ENCODE results near the gene COQ8B.
"Not testable (repeated sequence)": the region's sequence is repeated elsewhere in the genome, so short reads cannot be mapped to it uniquely, and the experiment has no call there.

The COQ8B gene

GRCh38 chr19:40716482-40717324 lies at the start of gene COQ8B, which contains the start of gene ITPKC:
COQ8B (minus strand) TSS chr19:40716886; CDS start chr19:40714632, 2,254 bp downstream.
ITPKC (plus strand) TSS chr19:40717112; CDS start chr19:40717136, 24 bp downstream.
- DNase-seq = peak; percentile 73

GRCh38 chr19:40766385-40766784 lies 49.7 kb upstream of the COQ8B start:
- not testable (repeated sequence) for DNase-seq

- DNase-seq = no peak
Measured at GRCh38 chr19:40763963-40764362, 47.3 kb upstream of the COQ8B start.

- no peak for DNase-seq
Measured at GRCh38 chr19:40763526-40763925, 46.8 kb upstream of the COQ8B start.

GRCh38 chr19:40762754-40763470 lies 46.2 kb upstream of the COQ8B start:
- DNase-seq = no peak

GRCh38 chr19:40759352-40759751 lies 42.7 kb upstream of the COQ8B start:
- DNase-seq = no peak

- DNase-seq = no peak
Measured at GRCh38 chr19:40758491-40758890, 41.8 kb upstream of the COQ8B start.

- no peak for DNase-seq
Measured at GRCh38 chr19:40756502-40757110, 39.9 kb upstream of the COQ8B start.

GRCh38 chr19:40755791-40756190 lies 39.1 kb upstream of the COQ8B start:
- DNase-seq = no peak

- no peak for DNase-seq
Measured at GRCh38 chr19:40755248-40755624, 38.5 kb upstream of the COQ8B start.

GRCh38 chr19:40754611-40755247 lies 38.0 kb upstream of the COQ8B start:
- no peak for DNase-seq

GRCh38 chr19:40752257-40752781 lies 35.6 kb upstream of the COQ8B start:
- no peak for DNase-seq

GRCh38 chr19:40750874-40751537 lies 34.3 kb upstream of the COQ8B start, which contains the start of gene SNRPA:
SNRPA (plus strand) TSS chr19:40751203; CDS start chr19:40751409, 206 bp downstream.
- peak; percentile 95 for DNase-seq

GRCh38 chr19:40750058-40750873 lies 33.6 kb upstream of the COQ8B start, which contains the start of gene ACTMAP:
ACTMAP (minus strand) TSS chr19:40750477; CDS start chr19:40749803, 674 bp downstream.
- DNase-seq = peak; percentile 99

- no peak for DNase-seq
Measured at GRCh38 chr19:40747536-40747935, 30.9 kb upstream of the COQ8B start.

GRCh38 chr19:40745402-40745780 lies 28.7 kb upstream of the COQ8B start:
- no peak for DNase-seq

- no peak for DNase-seq
Measured at GRCh38 chr19:40744554-40745401, 28.1 kb upstream of the COQ8B start.

- no peak for DNase-seq
Measured at GRCh38 chr19:40743926-40744325, 27.2 kb upstream of the COQ8B start.

GRCh38 chr19:40742886-40743285 lies 26.2 kb upstream of the COQ8B start:
- no peak for DNase-seq

GRCh38 chr19:40742477-40742876 lies 25.8 kb upstream of the COQ8B start:
- DNase-seq = no peak
